Sigmoid colon (tissue), 7 donors: Measurements from ENCODE around the gene PDE2A. TPM values are rescaled to one million over a fixed set of nuclear protein-coding genes. Genes with fewer than 3 reads are reported as not detected.

ENCODE experiments used
- DNase-seq: peaks from one replicate; pipeline ENCODE4 v3.0.0-alpha.2; 2019
- H3K27ac ChIP-seq, 4 donors: fragments of 200-600 bp; sonication (generic); one replicate each; pipeline ENCODE4 v1.5.1; 2016 to 2019; ENCODE audit warnings: mild to moderate bottlenecking in 1 of 4
- H3K27me3 ChIP-seq, 3 donors: fragments of 200-600 bp; sonication (generic); one replicate each; pipeline ENCODE4 v1.5.1; 2019; ENCODE audit warnings: mild to moderate bottlenecking in 1 of 3
- H3K36me3 ChIP-seq, 4 donors: fragments of 200-600 bp; sonication (generic); one replicate each; pipeline ENCODE4 v1.5.1; 2016 to 2019
- H3K4me1 ChIP-seq, 4 donors: fragments of 200-600 bp; sonication (generic); one replicate each; pipeline ENCODE4 v1.5.1; 2017 to 2019
- H3K4me3 ChIP-seq, 4 donors: fragments of 200-600 bp; sonication (generic); one replicate each; pipeline ENCODE4 v1.5.1; 2017 to 2019; ENCODE audit warnings: mild to moderate bottlenecking in 2 of 4, moderate library complexity in 1 of 4
- H3K9me3 ChIP-seq, 4 donors: fragments of 200-600 bp in 3 of 4; sonication (generic) in 3 of 4; one replicate each; pipeline versions ENCODE4 v1.5.1 to v1.6.1; 2013 to 2019
- EP300 ChIP-seq, 4 donors: sonication (generic); formaldehyde crosslinking; IDR thresholded peaks; one replicate each; pipeline ENCODE4 v1.6.1; 2017; ENCODE audit warnings: antibody characterized with exemption in 4 of 4
- POLR2A ChIP-seq, 2 donors: fragments of 450-650 bp; IDR thresholded peaks; one replicate each; pipeline ENCODE4 v1.6.1; 2016; ENCODE audit warnings: antibody characterized with exemption in 2 of 2, mild to moderate bottlenecking in 2 of 2, moderate library complexity in 2 of 2
- POLR2AphosphoS5 ChIP-seq, 4 donors: sonication (generic); formaldehyde crosslinking; IDR thresholded peaks; one replicate each; pipeline ENCODE4 v1.6.1; 2017; ENCODE audit warnings: antibody characterized with exemption in 4 of 4
- WGBS, 2 donors: extraction: QIAGEN DNeasy Blood & Tissue Kit; methylation state at CpG; one replicate each; pipeline ENCODE4 v1.1.7; 2013; 5-methylcytosine and 5-hydroxymethylcytosine counted together
- intact Hi-C: fragments of 100-400 bp; cut with DNase I; formaldehyde crosslinking; loops from one replicate; pipeline ENCODE4 v1.15.1; 2023
- polyA plus RNA-seq, 3 donors: library from polyadenylated mRNA; stranded (reverse); fragments of 200-250 nt; gene quantifications; one replicate each; pipeline ENCODE4 v1.2.3, GENCODE V29; 2013
- total RNA-seq, 4 donors: library from RNA; depleted of rRNA; stranded (reverse); fragments of >200 nt; gene quantifications; one replicate each; pipeline ENCODE4 v1.1.0, GENCODE V29; 2016
- TF ChIP-seq, protein P1 (sequence below), 4 experiments: fragments of 450-650 bp in 3 of 4; fragments of 200-600 bp in 1 of 4; IDR thresholded peaks; one replicate each; pipeline ENCODE4 v1.5.1; 2016 to 2019; ENCODE audit warnings: antibody characterized with exemption in 4 of 4, mild to moderate bottlenecking in 3 of 4, moderate library complexity in 2 of 4
- donor health status: healthy with polysubstance abuse.
- donor health status: Bipolar disorder and iron deficiency.
- donor health status: healthy.

PDE2A gene
- total and polyA plus RNA-seq, 7 donors, result 1.8 to 75.1 (median 48.9) TPM

DNA sequence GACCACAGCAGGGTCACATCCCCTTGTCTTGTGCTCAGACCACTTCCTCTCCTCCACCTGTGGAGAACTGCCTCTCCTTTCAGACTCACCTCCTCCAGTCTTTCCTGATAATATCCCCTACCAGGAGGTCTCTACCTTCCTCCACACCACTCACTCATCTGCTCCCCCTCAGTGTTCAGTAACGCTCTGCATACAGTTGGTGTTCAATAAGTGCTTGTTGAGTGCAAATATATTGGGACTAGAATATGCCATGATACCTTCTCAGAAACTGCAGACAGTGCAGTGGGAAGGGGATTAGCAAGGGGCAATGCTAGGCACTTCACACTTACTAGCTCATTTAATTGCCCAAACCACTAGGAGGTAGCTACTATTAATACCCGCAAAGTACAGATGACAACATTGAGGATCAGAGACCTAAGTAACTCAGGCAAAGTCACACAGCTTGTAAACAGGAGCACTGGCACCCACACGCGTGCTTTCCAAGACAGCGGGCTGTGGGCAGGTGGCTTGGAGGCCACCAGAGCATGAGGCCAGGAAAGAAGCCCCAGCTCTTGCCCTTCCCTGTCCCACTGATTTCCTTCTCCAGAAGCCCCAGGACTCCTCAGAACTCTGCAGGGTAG lies 8.1 kb upstream of the PDE2A start:
- DNase-seq, result no peak
- 68 to 84% methylated on average over 5 of the region's 5 CpGs for WGBS, 2 donors
- TF ChIP-seq POLR2A (IDR thresholded peaks at IDR 0.05) (no peak), POLR2AphosphoS5 (IDR thresholded peaks at IDR 0.05) (no peak), EP300 (IDR thresholded peaks at IDR 0.05) (no peak)
- TF ChIP-seq, protein P1, sequence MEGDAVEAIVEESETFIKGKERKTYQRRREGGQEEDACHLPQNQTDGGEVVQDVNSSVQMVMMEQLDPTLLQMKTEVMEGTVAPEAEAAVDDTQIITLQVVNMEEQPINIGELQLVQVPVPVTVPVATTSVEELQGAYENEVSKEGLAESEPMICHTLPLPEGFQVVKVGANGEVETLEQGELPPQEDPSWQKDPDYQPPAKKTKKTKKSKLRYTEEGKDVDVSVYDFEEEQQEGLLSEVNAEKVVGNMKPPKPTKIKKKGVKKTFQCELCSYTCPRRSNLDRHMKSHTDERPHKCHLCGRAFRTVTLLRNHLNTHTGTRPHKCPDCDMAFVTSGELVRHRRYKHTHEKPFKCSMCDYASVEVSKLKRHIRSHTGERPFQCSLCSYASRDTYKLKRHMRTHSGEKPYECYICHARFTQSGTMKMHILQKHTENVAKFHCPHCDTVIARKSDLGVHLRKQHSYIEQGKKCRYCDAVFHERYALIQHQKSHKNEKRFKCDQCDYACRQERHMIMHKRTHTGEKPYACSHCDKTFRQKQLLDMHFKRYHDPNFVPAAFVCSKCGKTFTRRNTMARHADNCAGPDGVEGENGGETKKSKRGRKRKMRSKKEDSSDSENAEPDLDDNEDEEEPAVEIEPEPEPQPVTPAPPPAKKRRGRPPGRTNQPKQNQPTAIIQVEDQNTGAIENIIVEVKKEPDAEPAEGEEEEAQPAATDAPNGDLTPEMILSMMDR (IDR thresholded peaks at IDR 0.05), result no peak
- Histone ChIP-seq H3K4me3 (no peak overlapping the region), H3K9me3 (no peaks in the 10 kb centered on the region), H3K27me3 (peaks cover 7 to 34% (median 22%) of the 10 kb centered on the region in 3 donors), H3K36me3 (peaks cover under 1 to 29% (median 10%) of the 10 kb centered on the region in 4 donors), H3K27ac (no peak overlapping the region), H3K4me1 (peaks cover 0 to 32% (median 8%) of the 10 kb centered on the region in 4 donors)
- intact Hi-C loops, result loop anchor here (2.0 kb wide), 1 partner anchor 40 kb away; no protein-coding TSS in a partner anchor

DNA sequence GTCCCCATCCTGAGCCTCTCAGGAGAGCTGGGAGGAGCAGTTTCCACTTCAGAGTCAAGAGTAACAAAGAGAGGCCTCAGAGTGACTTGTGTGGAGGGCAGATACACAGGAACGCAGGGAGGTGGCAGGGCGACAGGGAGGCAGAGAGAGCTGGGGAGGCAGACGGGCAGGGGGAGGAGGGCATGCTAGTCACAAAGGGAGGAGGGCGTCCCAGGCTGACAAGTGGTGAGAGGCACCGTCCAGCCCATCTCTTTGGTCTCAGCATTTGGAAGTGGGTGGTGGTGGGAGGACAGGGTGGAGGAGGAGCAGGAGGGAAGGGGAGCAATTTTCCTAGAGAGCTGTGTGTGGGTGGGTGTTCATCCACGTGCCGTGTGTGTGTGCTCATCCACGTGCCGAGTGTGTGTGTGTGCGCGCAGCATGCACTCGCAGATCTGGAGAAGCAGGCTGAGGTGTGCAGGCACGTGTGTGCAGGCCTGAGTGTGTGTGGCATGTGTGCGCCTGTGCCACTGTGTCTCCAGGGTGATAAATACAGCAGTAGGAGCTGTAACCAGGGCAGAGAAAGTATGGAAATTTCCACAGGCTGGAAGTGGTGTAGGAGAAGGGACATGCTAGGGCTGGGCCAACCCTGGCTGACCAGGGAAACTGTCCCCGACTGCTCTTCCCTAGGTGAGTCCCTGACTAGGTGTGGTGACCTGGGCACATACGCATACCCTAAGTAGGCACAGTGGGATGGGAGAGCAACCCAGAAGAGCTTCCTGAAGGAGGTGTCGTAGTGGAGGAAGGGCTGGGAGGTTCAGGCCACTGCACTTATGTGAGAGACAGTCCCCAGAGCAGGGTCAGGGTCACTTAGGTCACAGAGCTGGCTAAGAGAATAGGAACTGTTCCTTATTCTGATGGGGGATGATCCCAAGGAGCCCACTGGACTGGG lies 7.3 kb upstream of the PDE2A start:
- Histone ChIP-seq H3K27me3 (peaks cover 9 to 43% (median 31%) of the 10 kb centered on the region in 3 donors), H3K4me1 (peaks cover 0 to 29% (median 9%) of the 10 kb centered on the region in 4 donors), H3K9me3 (no peaks in the 10 kb centered on the region), H3K36me3 (peaks cover 0 to 23% (median 8%) of the 10 kb centered on the region in 4 donors), H3K27ac (no peak overlapping the region), H3K4me3 (no peak overlapping the region)
- peak in 1 of 4 donors; percentile 12 for TF ChIP-seq POLR2AphosphoS5 (IDR thresholded peaks at IDR 0.05)
- TF ChIP-seq POLR2A (IDR thresholded peaks at IDR 0.05), result no peak
- 29 to 56% methylated on average over 17 of the region's 17 CpGs for WGBS, 2 donors
- no peak for DNase-seq
- intact Hi-C loops, result loop anchor here (2.0 kb wide), 1 partner anchor 39 kb away; no protein-coding TSS in a partner anchor

DNA sequence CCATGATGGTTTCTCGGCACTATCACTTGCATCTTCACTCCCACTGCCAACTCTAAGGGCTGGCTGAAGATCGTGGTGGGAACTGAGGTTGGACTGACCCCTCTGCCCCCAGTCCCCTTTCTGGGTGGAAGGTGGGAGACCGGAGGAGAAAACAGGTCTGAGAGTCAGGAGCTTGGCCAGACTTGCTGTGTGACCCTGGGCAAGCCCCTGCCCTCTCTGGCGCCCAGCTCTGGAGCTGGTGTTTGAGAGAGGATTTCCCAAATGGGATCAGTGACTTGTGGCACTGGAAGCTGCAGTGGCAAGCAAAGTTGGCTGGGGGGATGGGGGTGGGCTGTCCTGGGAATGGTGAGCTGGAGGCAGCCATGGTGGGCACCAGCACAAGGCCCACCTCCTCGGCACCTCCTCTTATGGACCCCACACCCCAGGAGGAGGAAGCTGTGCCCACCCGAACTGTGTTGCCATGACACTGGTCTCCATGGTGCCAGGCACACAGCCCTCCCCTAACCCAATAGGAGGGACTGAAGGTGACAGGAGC lies 6.5 kb upstream of the PDE2A start:
- TF ChIP-seq EP300 (IDR thresholded peaks at IDR 0.05) (no peak), POLR2A (IDR thresholded peaks at IDR 0.05) (no peak), POLR2AphosphoS5 (IDR thresholded peaks at IDR 0.05) (peak in 1 of 4 donors; percentile 1)
- TF ChIP-seq, protein P1 (IDR thresholded peaks at IDR 0.05), result no peak
- H3K4me1 ChIP-seq, result peaks cover 0 to 25% (median 9%) of the 10 kb centered on the region in 4 donors
- no peaks in the 10 kb centered on the region for H3K9me3 ChIP-seq
- intact Hi-C loops, result no loop called here
- no peak overlapping the region for H3K27ac ChIP-seq
- H3K4me3 ChIP-seq, result no peak overlapping the region
- peaks cover 15 to 51% (median 39%) of the 10 kb centered on the region in 3 donors for H3K27me3 ChIP-seq
- no peak for DNase-seq
- H3K36me3 ChIP-seq, result peaks cover 0 to 18% (median 6%) of the 10 kb centered on the region in 4 donors
- WGBS, 2 donors, result 58 to 66% methylated on average over 6 of the region's 6 CpGs

DNA sequence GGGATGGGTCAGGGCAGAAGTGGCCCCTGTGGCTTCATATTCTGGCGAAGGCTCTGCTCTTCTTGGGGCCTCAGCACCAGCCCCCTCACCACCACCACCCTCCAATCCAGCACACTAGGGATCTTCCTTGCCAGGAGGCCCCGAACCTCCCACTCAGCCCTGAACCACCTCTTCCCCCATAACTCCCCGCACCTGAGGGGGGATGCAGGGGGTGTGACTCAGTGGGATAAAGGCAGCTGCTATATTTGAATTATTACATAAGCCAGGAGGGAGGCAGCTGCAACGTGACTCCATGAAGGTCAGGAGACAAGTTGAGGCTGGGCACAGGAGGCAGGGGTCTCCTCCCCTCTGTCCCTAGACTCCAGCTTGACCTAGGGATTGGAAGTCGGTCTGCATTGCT lies 5.6 kb upstream of the PDE2A start:
- Histone ChIP-seq H3K9me3 (no peaks in the 10 kb centered on the region), H3K36me3 (peaks cover 0 to 9% (median 5%) of the 10 kb centered on the region in 4 donors), H3K27ac (no peak overlapping the region), H3K4me1 (peaks cover 0 to 17% (median 5%) of the 10 kb centered on the region in 4 donors), H3K4me3 (no peak overlapping the region), H3K27me3 (peaks cover 17 to 59% (median 47%) of the 10 kb centered on the region in 3 donors)
- 61 to 64% methylated on average over 5 of the region's 5 CpGs for WGBS, 2 donors
- TF ChIP-seq, protein P1 (IDR thresholded peaks at IDR 0.05), result no peak
- TF ChIP-seq POLR2AphosphoS5 (IDR thresholded peaks at IDR 0.05) (no peak), POLR2A (IDR thresholded peaks at IDR 0.05) (no peak), EP300 (IDR thresholded peaks at IDR 0.05) (no peak)
- no peak for DNase-seq
- intact Hi-C loops, result no loop called here
